SKM-1 treated with dmso at 0.1 percent for 144 hours (cell line): ENCODE data around the gene ZFAND6.
"Not testable (repeated sequence)": the region's sequence is repeated elsewhere in the genome, so short reads cannot be mapped to it uniquely, and the experiment has no call there.

Experiments used
- DNase-seq: peaks from one replicate; lab custom pipeline; 2025; ENCODE audit not compliant: unreplicated experiment; lab: John Stamatoyannopoulos, UW

The ZFAND6 gene

DNA sequence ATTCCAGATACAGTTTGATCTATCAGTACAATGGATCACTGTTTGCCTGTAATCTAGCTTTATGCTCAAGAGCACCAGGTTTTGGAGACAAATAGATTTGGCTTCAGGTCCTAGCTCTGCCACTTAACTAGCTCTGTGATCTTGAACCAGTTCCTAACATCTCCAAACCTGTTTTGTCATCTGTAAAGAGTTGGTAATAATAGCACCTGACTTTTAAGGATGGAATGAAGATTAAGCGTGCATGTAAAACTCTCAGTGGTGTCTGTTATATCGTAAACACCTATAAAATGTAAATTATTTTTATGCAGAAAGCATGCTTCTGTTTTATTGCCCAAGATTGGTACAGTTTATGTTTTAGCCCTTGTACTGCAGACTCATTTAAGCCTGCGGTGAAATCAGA, 36.5 kb downstream of the ZFAND6 start:
- no peak for DNase-seq

DNA sequence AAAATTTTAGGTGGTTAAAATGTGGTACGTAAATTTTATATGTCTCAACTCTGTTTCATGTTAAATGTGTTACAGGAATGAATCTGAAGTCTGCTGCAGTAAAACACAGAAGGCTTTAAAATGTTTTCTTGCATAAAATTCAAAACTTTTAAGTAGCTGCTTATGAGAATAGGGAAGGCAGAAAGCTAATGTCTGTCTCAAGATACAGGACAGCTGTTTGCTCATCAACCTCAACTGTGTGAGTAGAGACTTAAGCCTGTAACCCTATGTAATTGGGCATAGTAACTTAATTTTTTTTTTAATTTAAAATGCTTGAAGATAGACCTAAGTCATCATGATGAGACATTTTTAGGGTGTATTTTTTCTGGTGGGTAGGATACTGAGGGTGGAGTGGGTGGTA, 38.9 kb downstream of the ZFAND6 start:
- DNase-seq, result no peak

DNA sequence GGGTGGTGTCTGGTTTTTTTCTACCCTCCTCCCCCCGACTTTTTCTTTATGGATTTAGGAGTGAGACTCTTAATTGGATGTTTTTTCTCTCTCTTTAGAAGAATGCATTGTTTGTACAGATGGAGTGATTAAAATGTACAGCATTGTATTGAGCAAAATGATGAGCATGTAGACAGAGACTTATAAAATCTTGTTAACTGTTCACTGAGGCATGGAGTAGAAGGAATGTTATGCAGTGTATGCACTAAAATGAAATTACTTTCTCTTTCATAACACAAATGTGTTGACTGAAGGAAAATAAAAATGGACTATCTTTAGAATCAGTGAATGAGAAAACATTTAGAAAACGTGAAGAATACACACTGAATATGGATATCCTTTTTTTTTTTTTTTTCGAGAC, 39.8 kb downstream of the ZFAND6 start:
- DNase-seq, result no peak

DNA sequence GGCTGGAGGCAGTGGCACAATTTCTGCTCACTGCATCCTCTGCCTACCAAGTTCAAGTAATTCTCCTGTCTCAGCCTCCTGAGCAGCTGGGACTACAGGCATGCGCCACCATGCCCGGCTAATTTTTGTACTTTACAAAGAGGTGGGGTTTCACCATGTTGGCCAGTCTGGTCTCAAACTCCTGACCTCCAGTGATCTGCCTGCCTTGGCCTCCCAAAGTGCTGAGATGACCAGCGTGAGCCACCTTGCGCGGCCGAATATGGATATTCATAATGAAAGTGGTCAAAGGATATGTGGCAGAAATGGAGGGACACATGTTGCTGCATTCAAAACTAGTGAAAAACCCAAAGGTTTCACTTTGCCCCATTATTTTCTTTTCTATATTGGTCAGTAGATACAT, 40.2 kb downstream of the ZFAND6 start:
- DNase-seq, result not testable (repeated sequence)

DNA sequence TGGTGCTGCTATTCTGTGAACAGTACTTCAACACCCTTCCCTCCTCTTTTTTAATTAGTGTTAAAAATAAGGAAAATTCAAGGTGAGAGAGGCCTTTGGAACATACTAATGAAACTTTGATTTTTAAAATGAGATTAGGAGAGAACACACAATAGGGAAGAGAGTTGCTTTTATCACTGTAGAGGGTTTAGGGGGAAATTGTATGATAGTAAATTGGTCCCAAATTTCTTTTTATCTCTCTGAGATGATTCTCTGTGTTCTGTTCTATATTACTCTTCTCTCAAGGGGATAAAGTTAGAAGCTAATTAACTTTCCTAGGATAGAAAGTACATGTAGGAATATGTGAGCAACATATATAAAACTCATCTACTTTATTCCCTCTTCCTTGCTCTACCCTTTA, 40.8 kb downstream of the ZFAND6 start:
- no peak for DNase-seq

DNA sequence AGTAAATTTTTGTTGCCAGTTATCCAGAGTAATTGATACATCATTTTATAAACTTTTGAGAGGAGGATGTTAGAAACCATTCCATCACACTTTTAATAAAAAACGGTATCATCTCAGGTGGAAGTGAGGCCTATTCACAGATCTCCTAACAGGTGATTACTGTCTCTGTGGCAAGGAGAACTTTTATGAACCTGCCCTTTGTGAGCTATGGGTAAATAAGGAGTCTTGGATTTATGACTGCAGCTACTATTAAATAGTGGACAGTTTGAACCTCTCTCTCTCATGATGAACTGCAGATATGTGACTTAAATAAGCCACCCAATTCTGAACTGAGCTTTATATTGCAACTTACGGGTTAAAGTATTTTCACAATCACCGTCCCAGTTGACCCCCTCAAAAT, 45.7 kb downstream of the ZFAND6 start:
- DNase-seq, result no peak

DNA sequence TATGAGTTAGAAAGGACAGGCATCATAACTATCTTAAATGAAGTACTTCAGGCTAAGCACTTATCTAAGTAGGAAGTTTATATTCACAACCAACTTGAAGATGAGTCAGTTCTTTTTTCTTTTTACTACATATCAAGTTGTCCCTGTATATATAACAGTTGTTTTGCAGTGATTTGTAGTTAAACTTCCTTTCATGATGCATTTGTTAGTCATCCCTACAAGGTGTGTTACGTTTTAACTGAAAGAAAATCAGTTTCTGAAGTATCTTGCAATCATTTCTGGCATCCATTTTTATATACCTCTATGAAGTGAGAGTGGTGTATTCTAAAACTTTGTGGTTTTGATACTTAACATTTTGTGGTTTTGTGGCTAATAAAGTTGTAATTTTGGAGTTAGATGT, 46.1 kb downstream of the ZFAND6 start:
- no peak for DNase-seq

DNA sequence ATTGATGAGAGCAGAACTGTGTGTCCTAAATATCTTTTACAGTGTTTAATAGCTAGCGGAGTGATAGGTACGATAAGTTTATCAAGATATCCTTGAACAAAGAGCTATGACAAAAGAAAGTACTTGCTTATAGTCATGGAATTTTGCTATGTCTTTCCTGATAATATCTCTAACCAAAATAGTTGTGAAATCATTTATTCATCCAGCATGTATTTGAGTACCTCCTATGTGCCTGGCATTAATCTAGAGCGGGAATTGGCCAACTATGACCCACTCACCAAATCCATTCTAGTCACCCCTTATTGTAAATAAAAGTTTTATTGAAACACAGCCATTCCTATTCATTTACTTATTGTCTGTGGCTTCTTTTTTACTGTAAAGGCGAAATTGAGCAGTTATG, 46.6 kb downstream of the ZFAND6 start:
- DNase-seq, result no peak

DNA sequence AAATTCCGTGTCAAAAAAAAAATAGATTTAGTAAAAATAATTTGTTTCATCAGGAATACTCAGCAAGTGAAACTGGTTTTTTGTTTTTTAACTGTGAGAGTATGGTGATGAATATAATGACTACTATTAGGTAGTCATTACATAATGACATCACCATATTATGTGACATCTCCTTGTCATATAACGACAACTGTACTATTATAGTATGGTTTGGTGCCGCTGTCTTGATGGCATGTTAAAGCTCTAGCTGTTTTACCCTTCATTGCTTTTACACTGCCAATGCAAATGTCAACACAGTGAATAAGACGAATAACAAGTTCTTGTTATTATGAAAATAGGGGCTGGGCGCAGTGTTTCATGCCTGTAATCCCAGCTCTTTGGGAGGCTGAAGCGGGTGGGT, 47.7 kb downstream of the ZFAND6 start:
- DNase-seq, result no peak

DNA sequence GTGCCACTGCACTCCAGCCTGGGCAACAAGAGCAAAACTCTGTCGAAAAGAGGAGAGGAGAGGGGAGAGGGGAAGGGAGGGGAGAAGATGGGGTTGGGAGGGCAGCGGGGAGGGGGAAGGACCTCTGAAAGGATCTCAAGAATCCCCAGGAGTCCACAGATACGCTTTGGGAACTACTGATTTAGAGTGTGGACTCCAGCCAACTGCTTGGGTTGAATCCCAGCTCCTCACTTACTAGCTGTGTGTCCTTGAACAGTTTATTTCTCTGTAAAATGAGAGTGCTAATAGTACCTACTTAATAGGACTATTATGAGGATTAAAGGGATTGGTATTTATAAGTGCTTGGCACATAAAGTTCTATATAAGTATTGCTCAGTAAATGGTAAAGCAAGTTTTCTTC, 48.3 kb downstream of the ZFAND6 start:
- DNase-seq, result no peak

DNA sequence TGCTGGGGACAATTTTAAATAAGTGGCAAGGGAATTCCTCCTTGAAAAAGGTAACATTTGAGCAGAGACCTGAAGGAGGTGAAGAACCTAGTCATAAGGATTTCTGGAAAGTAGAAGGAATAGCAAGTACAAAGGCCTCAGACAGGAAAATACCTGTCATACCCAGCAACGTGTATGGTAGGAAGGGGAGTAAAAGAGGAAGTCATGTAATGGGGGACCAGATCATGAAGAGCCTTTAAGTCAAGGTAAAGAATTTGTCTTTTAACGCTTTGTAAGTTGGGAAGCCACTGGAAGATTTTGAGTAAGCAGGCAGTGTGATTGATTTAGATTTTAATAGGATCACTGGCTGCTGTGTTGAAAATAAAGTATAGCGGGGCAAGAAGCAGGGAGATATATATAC, 49.9 kb downstream of the ZFAND6 start:
- no peak for DNase-seq

DNA sequence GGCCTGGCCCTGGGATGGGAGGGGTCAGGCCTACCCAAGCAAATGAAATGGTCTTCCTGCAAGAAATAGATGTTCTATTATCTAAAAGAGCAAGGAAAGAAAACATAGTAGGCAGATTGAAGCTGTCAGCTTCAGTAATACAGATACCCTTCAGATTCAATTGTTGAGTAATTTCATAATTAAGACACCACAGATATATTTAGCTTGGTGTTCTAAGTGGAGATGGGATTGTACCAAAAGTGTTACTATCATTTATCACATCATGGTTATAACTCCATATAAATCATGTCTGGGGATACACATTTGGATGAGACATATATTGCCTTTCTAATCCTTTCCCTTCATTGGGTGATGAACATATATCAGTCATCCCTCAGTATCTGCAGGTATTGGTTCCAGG, 51.4 kb downstream of the ZFAND6 start:
- no peak for DNase-seq

DNA sequence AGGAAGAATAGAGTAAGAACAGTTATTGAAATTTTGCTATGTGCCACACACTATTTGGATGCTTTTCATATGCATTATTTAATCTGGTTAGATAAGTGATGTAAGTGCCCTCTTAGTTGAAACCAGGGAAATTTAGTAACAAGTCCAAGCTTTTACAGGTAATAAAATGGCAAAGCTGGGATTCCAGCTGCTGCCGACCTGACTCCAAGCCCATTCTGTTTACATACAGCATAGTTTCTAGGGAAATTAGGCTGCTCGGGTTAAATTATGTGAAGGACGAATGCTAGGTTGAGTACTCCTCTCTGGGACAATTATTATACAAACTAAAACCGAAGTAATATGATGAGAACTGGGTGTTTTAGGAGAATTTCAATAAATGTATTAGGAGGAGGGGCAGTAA, 54.6 kb downstream of the ZFAND6 start:
- no peak for DNase-seq

DNA sequence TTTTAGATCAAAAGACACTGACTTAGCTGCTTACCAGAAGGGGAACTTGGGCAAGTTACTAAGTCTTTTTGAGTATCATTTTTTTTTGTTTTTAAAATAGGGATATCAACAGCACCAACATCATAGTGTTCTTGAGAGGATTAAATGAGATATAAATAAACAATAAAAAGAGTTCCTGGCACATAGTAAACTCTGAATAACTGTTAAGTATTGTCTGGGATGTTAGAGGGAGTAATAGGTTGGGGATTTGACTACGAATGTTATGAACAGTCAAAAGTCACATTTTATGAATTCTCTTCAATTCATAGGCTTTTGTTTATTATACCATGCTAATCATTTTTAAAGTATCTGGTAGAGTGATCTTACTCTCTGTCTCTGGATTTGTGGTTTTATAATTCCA, 55.5 kb downstream of the ZFAND6 start:
- no peak for DNase-seq

DNA sequence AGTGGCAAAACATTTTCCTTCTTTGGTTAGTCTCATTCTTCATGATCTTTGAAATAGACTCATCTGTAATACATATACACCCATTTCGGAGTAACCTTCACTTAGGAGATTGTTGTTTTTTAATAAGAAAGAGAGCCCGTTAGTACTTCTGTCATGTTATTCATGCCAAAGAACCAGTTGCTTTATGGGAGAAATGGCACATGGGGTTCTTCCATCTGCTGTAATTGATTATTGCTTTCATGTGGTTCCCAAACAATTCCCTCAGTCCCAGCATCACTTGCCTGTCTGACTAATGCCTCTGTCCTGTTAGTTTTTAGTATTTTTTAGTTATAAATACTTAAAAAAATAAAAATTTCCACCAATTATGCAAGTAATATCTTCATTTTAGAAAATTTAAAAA, 59.5 kb downstream of the ZFAND6 start:
- no peak for DNase-seq

DNA sequence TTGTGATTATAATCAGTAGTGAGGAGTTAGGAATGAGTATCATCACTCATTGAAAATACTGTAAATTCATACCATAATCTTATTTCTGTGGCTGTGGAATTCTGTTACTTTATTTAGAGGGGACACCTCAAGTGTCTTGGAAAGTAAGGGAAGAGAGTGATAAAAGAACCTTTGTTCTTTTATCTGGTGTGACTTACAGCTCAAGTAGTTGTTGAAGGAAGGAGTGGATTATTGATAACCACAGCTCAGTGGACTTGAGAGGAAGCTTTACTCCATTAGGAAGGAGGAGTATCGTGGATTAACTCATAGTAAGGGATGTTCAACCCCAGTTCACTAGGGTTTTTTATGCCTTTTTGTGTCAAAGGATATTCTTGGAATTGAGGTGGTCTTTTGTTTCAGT, 61.2 kb downstream of the ZFAND6 start:
- no peak for DNase-seq

DNA sequence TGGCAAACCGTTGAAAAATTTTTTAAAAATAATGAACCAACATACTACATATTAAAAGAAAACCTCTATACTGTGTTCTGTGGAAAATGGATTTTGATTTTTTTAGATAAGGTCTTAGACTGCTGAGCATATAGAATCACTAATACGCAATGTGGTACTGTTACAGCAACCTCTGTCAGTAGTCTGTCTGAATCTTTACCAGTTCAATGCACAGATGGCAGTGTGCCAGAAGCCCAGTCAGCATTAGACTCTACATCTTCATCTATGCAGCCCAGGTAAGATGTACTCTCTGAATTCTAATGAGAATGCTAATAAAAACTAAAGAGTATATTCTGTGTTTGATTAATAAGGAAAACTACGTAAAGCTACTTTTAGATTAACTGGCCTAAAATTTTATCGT, 62.1 kb downstream of the ZFAND6 start:
- DNase-seq, result no peak

DNA sequence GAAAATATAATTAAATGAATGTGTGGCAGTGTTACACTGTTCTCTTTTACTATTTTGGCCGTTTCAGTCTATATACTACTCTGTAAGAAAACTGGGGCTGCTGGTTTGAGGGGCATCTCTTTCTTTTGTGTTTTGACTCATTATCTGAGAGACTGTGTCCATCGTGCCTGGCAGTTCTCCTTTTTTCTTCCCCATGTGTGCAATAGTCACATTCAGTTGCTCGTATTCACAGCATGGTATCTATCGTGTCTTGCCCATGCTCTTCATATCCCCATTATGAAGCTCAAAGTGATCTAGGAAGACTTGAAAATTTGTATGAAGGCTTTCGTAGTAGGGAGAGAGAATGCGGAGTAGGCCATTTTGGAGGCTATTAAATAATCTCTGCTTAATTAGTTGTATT, 63.6 kb downstream of the ZFAND6 start:
- peak; percentile 13 for DNase-seq

DNA sequence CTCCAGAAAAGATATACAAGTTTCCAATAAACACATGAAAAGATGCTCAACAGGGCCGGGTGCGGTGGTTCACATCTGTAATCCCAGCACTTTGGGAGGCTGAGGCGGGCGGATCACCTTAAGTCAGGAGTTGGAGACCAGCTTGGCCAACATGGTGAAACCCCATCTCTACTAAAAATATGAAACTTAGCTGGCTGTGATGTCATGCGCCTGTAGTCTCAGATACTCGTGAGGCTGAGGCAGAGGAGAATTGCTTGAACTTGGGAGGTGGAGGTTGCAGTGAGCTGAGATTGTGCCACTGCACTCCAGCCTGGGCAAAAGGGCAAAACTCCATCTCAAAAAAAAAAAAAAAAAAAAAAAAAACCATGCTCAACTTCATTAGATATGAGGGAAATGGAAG, 67.8 kb downstream of the ZFAND6 start:
- not testable (repeated sequence) for DNase-seq

DNA sequence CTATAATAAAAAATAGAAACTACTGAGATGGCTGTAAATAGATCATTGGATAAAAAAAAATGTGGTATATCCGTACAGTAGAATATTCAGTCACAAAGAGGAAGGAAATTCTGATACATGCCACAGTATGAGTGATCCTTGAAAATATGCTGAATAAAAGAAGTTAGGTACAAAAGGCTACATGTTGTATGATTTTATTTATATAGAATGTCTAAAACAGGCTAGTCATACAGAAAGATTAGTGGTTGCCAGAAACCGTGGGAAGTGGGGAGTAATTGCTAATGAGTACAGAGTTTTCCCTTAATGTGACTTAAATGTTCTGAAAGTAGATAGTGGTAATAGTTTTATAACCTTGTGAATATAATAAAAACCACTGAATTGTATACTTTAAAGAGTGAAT, 68.4 kb downstream of the ZFAND6 start:
- DNase-seq, result no peak

DNA sequence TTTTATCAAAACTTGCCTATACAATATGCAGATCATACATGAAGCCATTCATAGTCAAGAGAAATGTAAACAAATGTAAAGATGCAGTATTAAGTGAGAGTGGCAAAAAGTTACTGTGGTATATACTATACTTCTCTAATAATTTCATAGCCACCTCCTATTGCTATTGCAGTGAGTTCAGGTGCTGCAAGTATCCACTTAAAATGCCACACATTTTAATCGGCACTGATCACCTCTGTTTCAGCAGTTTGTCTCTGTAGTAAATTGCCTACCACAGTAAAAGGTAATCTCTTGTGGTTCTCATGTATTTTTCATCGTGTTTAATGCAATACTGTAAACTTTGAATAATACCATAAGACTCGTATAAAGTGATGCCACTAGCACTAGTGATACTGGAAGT, 72.9 kb downstream of the ZFAND6 start:
- DNase-seq, result no peak

DNA sequence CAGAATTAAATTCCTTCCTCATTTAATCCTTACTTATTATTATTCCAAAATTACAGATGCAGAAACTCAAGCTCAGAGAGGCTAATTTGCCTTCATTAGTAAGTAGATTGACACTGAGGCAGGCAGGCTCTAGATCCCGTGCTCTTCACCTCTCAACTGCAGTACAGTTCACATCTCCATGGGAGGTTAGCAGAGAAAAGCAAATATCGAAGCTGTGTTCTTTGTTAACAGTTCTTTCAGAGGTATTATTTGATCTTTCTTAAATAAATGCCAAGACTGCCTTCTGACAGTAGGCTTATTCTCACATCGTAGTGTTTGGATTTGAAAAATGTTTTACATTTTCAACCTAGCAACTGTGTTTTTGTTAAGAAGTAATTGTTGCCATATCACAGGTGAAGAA, 77.4 kb downstream of the ZFAND6 start:
- DNase-seq, result no peak

DNA sequence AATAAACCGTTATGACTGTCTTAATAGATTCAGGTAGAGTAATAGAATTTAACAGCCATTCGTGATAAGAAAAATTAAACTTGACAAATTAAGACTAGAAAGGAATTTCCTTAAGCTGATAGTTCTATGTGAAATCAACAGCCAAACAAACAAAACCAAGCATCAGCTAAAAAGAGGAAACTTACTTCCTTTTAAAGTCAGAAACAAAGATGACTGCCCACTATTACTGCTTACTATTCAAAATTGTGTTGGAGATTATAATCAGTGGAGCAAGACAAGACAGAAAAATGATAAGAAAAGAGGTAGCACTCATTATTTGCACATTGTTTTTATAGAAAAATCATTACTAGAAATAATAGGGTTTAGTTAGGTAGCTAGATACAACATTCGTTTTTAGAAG, 79.5 kb downstream of the ZFAND6 start:
- DNase-seq, result no peak

DNA sequence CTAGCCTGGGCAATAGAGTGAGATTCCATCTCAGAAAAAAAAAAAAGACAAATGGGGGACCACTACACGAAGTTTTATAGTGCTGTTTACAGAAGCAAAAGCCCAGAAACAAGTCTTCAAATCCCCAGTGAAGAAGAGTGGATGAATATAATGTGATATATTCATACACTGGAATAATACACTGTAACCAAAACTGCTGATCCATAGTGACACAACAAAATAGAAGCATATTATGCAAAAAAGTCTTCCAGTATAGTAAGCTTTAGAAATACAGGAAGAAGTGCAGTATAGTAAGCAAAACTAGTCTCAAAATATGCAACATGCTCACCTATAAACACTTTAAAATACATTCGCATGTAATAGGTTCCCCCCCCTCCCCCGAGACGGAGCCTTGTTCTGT, 81.4 kb downstream of the ZFAND6 start:
- no peak for DNase-seq
